Gastrocnemius medialis (tissue), 4 donors: ENCODE results near the gene DNAH3. TPM values are rescaled to one million over a fixed set of nuclear protein-coding genes. Genes with fewer than 3 reads are reported as not detected.
"Not testable (repeated sequence)": the region's sequence is repeated elsewhere in the genome, so short reads cannot be mapped to it uniquely, and the experiment has no call there.

Experiments
- ATAC-seq, 2 donors: fragments of 150-250 bp; one replicate each; pipeline ENCODE4 v1.9.1; 2016
- DNase-seq, 2 donors: peaks; one replicate each; pipeline ENCODE4 v3.0.0-alpha.2; 2019
- H3K27ac ChIP-seq, 4 donors: fragments of 200-600 bp; sonication (generic); 1 replicate in 1 of 4; 2 replicates in 3 of 4; pipeline ENCODE4 v1.5.1; 2016 to 2018; ENCODE audit warnings: mild to moderate bottlenecking in 2 of 4, moderate library complexity in 1 of 4
- H3K27me3 ChIP-seq, 3 donors: fragments of 200-600 bp; sonication (generic) in 2 of 3; 1 replicate in 1 of 3; 2 replicates in 2 of 3; pipeline versions ENCODE4 v1.5.1 to v1.6.0; 2016 to 2019; ENCODE audit warnings: mild to moderate bottlenecking in 1 of 3, moderate library complexity in 1 of 3
- H3K36me3 ChIP-seq, 2 donors: fragments of 200-600 bp; sonication (generic) in 1 of 2; one replicate each; pipeline ENCODE4 v1.5.1; 2017 to 2018
- H3K4me1 ChIP-seq, 2 donors: fragments of 200-600 bp; sonication (generic) in 1 of 2; one replicate each; pipeline ENCODE4 v1.5.1; 2016 to 2017; ENCODE audit warnings: mild to moderate bottlenecking in 2 of 2
- H3K4me3 ChIP-seq, 4 donors: fragments of 200-600 bp; sonication (generic) in 3 of 4; 1 replicate in 1 of 4; 2 replicates in 3 of 4; pipeline ENCODE4 v1.5.1; 2016 to 2019; ENCODE audit warnings: mild to moderate bottlenecking in 2 of 4
- H3K9me3 ChIP-seq, 3 donors: fragments of 200-600 bp; sonication (generic) in 2 of 3; 1 replicate in 1 of 3; 2 replicates in 2 of 3; pipeline ENCODE4 v1.5.1; 2016 to 2019
- POLR2A ChIP-seq, 2 donors: fragments of 450-650 bp; IDR thresholded peaks; one replicate each; pipeline ENCODE4 v1.6.1; 2017; ENCODE audit warnings: antibody characterized with exemption in 2 of 2, mild to moderate bottlenecking in 2 of 2, moderate library complexity in 2 of 2
- in situ Hi-C, 4 donors: fragments of 200-750 bp; cut with MboI; loops; one replicate each; pipeline versions ENCODE4 v1.15.0 to v1.8.0; 2017; ENCODE audit warnings: low sequenced_read_pairs in 4 of 4
- intact Hi-C: fragments of 100-400 bp; cut with DNase I; formaldehyde crosslinking; loops from one replicate; pipeline ENCODE4 v1.15.1; 2023; ENCODE audit warnings: low total_unique reads
- total RNA-seq, 4 donors: library from RNA; depleted of rRNA; stranded (reverse); fragments of >200 nt; gene quantifications; one replicate each; pipeline versions ENCODE4 v1.1.0 to v1.2.3, GENCODE V29; 2016
- TF ChIP-seq, protein P1 (sequence below), 5 experiments: fragments of 450-650 bp in 3 of 5; fragments of 200-600 bp in 2 of 5; sonication (generic) in 2 of 5; IDR thresholded peaks in 4 of 5; conservative IDR thresholded peaks in 1 of 5; 1 replicate in 4 of 5; 2 replicates in 1 of 5; pipeline ENCODE4 v1.5.1; 2016 to 2019; ENCODE audit warnings: antibody characterized with exemption in 5 of 5, mild to moderate bottlenecking in 3 of 5, moderate library complexity in 3 of 5

The DNAH3 gene
- total RNA-seq, 4 donors from 2014 or later = 0.02 to 0.47 (median 0.21) TPM

DNA sequence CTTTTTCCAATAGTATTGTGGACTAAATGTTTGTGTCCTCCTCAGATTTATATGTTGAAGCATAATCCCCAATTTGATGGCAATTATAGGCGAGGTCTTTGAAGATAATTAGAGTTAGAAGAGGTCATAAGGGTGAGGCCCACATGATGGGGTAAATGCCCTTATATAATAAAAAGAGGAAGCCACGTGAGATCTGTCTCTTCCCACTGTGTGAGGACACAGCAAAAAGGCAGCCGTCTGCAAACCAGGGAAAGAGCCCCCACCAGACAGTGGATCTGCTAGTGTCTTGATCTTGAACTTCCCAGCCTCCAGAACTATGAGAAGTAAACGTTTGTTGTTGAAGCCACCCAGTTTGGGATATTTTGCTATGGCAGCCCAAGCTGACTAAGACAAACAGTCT is 174.1 kb downstream of the DNAH3 start:
- H3K36me3 ChIP-seq = no peaks in the 10 kb centered on the region
- no peak overlapping the region for H3K27ac ChIP-seq
- intact Hi-C loops = no loop called here
- TF ChIP-seq, protein P1, sequence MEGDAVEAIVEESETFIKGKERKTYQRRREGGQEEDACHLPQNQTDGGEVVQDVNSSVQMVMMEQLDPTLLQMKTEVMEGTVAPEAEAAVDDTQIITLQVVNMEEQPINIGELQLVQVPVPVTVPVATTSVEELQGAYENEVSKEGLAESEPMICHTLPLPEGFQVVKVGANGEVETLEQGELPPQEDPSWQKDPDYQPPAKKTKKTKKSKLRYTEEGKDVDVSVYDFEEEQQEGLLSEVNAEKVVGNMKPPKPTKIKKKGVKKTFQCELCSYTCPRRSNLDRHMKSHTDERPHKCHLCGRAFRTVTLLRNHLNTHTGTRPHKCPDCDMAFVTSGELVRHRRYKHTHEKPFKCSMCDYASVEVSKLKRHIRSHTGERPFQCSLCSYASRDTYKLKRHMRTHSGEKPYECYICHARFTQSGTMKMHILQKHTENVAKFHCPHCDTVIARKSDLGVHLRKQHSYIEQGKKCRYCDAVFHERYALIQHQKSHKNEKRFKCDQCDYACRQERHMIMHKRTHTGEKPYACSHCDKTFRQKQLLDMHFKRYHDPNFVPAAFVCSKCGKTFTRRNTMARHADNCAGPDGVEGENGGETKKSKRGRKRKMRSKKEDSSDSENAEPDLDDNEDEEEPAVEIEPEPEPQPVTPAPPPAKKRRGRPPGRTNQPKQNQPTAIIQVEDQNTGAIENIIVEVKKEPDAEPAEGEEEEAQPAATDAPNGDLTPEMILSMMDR (IDR thresholded peaks at IDR 0.05 in 4 of 5, conservative IDR thresholded peaks at IDR 0.05 in 1 of 5) = no peak
- no peak for TF ChIP-seq POLR2A (IDR thresholded peaks at IDR 0.05)
- in situ Hi-C loops = no loop called here
- no peaks in the 10 kb centered on the region for H3K27me3 ChIP-seq
- no peaks in the 10 kb centered on the region for H3K9me3 ChIP-seq
- H3K4me1 ChIP-seq = no peaks in the 10 kb centered on the region
- ATAC-seq (no peak), DNase-seq (no peak)
- no peak overlapping the region for H3K4me3 ChIP-seq

DNA sequence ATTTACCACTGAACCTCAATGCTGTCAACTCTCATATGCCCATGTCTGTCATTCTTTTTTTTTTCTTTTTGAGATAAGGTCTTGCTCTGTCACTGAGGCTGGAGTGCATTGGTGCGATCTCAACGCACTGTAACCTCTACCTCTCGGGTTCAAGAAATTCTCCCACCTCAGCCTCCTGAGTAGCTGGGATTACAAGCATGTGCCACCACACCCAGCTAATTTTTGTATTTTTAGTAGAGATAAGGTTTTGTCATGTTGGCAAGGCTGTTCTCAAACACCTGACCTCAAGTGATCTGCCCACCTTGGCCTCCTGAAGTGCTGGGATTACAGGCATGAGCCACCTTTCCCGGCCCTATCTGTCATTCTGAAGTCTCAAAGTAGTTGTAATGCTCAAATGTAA is 177.4 kb downstream of the DNAH3 start:
- in situ Hi-C loops, H3K9me3 ChIP-seq, DNase-seq, H3K4me3 ChIP-seq, intact Hi-C loops, H3K36me3 ChIP-seq, ATAC-seq, H3K27me3 ChIP-seq, H3K27ac ChIP-seq, H3K4me1 ChIP-seq: not testable (repeated sequence)

DNA sequence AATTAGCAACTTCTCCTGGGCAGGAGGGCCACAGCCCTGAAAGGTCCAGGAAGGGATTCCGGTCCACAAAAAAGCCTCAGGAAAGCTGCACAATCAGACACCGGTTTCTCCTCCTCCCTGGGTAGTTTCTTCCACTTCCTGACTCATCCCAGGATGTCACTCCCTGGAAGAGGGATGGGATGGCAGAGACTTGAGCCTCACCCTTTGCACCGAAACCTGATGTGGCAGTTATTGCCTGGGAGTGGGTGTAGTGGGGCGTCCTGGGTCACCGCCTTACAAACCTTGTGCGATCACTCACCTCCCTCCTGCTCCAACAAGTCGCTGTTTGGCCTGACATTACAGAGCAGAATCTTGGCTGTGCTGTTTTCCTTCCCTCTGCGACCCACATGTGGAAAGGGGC is 179.2 kb downstream of the DNAH3 start:
- Histone ChIP-seq H3K9me3 (no peaks in the 10 kb centered on the region), H3K36me3 (no peaks in the 10 kb centered on the region), H3K27ac (no peak overlapping the region), H3K27me3 (no peaks in the 10 kb centered on the region), H3K4me1 (no peaks in the 10 kb centered on the region), H3K4me3 (no peak overlapping the region)
- in situ Hi-C loops (no loop called here), intact Hi-C loops (no loop called here)
- ATAC-seq = no peak
- TF ChIP-seq, protein P1 (IDR thresholded peaks at IDR 0.05 in 4 of 5, conservative IDR thresholded peaks at IDR 0.05 in 1 of 5) = no peak
- TF ChIP-seq POLR2A (IDR thresholded peaks at IDR 0.05) = no peak
- DNase-seq = no peak

DNA sequence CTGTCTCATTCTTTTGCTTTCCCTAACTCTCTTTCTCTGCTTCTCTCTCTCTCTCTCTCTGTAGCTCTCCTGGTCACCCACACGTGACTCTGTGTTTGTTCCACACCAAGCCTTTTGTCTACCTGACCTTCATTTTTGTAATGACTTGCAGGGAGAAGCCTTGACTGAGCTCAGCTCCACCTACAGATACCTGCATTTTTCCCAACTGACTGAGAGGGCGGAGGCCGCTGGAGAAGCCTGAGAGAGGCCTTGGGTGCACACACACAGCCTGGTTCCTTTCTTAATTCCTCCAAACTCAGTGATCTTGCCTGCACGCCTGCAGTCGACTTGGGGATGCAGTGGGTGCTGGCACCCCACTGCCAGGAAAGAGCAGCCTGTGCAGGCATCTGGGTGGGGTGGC is 181.3 kb downstream of the DNAH3 start:
- intact Hi-C loops (no loop called here), in situ Hi-C loops (no loop called here)
- no peak for TF ChIP-seq POLR2A (IDR thresholded peaks at IDR 0.05)
- TF ChIP-seq, protein P1 (IDR thresholded peaks at IDR 0.05 in 4 of 5, conservative IDR thresholded peaks at IDR 0.05 in 1 of 5) = no peak
- H3K27me3 ChIP-seq = no peaks in the 10 kb centered on the region
- no peaks in the 10 kb centered on the region for H3K9me3 ChIP-seq
- H3K4me3 ChIP-seq = no peak overlapping the region
- ATAC-seq = no peak
- no peaks in the 10 kb centered on the region for H3K36me3 ChIP-seq
- H3K4me1 ChIP-seq = no peaks in the 10 kb centered on the region
- no peak for DNase-seq
- no peak overlapping the region for H3K27ac ChIP-seq

DNA sequence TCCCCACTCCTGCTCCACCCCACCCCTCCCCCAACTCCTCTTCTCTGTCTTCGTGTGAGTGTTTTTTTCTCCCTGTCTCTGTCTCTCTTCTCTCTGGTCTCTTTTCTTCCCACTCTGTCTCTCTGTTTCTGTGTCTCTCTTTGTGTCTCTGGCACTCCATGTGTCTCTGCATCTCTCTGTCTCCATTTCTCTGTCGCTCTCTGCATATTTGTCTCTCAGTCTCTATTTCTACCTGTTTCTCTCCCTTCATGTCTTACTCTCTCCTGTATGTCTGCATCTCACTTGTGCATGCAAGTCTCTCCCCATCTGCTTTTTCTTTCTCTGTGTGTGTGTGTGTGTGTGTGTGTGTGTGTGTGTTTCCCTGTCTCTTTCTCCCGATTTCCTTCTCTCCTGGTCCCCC is 181.9 kb downstream of the DNAH3 start:
- Histone ChIP-seq H3K36me3 (no peaks in the 10 kb centered on the region), H3K4me1 (no peaks in the 10 kb centered on the region), H3K27me3 (no peaks in the 10 kb centered on the region), H3K4me3 (no peak overlapping the region), H3K27ac (no peak overlapping the region), H3K9me3 (no peaks in the 10 kb centered on the region)
- no peak for TF ChIP-seq POLR2A (IDR thresholded peaks at IDR 0.05)
- TF ChIP-seq, protein P1 (IDR thresholded peaks at IDR 0.05 in 4 of 5, conservative IDR thresholded peaks at IDR 0.05 in 1 of 5) = no peak
- DNase-seq (no peak), ATAC-seq (no peak)
- intact Hi-C loops = no loop called here
- in situ Hi-C loops = no loop called here
